ENCODE data around the gene CD164.

The CD164 gene

DNA sequence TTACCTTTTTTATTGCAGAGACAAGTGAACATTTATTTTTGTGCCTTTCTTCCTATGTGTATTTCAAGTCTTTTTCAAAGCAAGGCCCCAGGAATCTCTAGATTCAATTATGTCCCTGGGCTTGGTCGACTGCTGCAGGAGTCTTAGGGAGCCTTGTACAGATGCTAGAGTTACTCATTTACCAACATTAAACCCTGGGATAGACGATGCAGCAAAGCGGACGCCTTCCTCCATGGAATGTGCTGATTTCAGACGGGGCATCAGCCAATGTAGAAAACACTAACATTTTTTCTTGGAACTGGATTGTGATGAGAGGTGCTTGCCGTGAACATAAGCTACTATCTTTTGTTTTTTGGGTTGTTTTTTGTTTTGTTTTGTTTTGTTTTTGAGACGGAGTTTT is 55.9 kb downstream of the CD164 start:
- no peak for DNase-seq (ENCODE audit: low read depth)
- Histone ChIP-seq H3K4me1 (ENCODE audit: control insufficient read depth, insufficient read depth, low read length) (peaks cover 3% of the 10 kb centered on the region), H3K9me3 (ENCODE audit: control insufficient read depth, low read length) (no peaks in the 10 kb centered on the region), H3K27me3 (replicated peaks; ENCODE audit: control insufficient read depth, insufficient read depth, low read length) (no peaks in the 10 kb centered on the region), H3K9ac (ENCODE audit: low read length) (no peak overlapping the region), H3K4me3 (ENCODE audit: low read length) (no peak overlapping the region), H3K36me3 (ENCODE audit: control insufficient read depth, insufficient read depth, low read length, severe bottlenecking) (no peaks in the 10 kb centered on the region)

DNA sequence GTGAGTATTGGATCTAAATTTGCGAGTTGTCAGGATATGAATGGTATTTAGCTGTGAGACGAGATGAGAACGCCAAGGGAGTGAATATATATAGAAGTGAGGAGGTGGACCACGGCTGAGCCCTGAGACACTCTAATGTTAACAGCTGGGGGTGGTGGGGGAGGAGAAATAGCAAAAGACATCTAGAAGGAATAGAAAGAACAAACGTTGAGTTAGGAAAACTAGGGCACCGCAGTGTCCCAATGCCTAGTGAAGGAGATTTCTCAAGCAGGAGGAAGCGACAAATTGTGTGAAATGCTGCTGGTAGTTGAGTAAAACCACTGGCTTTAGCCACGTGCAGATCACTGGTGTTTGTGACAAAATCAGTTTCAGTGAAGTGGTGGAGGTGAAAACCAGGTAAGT is 56.9 kb downstream of the CD164 start:
- DNase-seq (ENCODE audit: low read depth), result no peak
- H3K4me1 ChIP-seq (ENCODE audit: control insufficient read depth, insufficient read depth, low read length), result peaks cover 3% of the 10 kb centered on the region
- H3K9ac ChIP-seq (ENCODE audit: low read length), result no peak overlapping the region
- H3K27me3 ChIP-seq (replicated peaks; ENCODE audit: control insufficient read depth, insufficient read depth, low read length), result no peaks in the 10 kb centered on the region
- H3K4me3 ChIP-seq (ENCODE audit: low read length), result no peak overlapping the region
- no peaks in the 10 kb centered on the region for H3K36me3 ChIP-seq (ENCODE audit: control insufficient read depth, insufficient read depth, low read length, severe bottlenecking)
- no peaks in the 10 kb centered on the region for H3K9me3 ChIP-seq (ENCODE audit: control insufficient read depth, low read length)

DNA sequence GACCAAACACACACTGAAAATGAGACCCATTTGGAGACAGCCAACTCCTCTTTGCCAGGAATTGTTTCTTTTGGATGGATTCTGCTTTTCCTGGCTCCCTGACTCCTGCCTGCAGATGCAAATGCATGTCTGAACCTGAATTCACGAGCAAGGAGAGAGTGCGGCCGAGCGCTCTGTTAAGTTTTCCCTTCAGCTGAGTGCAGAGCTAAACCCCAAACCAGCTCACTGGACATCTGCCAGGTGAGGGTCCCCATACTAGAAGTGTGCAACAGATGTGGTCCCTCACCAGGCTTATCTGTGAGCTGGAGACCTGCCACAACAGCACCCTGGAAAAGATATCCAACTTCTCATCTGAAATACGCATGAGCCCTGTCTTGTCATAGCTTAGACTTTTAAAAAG is 59.0 kb downstream of the CD164 start:
- DNase-seq (ENCODE audit: low read depth), result no peak
- Histone ChIP-seq H3K9me3 (ENCODE audit: control insufficient read depth, low read length) (no peaks in the 10 kb centered on the region), H3K4me1 (ENCODE audit: control insufficient read depth, insufficient read depth, low read length) (peaks cover 3% of the 10 kb centered on the region), H3K36me3 (ENCODE audit: control insufficient read depth, insufficient read depth, low read length, severe bottlenecking) (no peaks in the 10 kb centered on the region), H3K4me3 (ENCODE audit: low read length) (no peak overlapping the region), H3K27me3 (replicated peaks; ENCODE audit: control insufficient read depth, insufficient read depth, low read length) (no peaks in the 10 kb centered on the region), H3K9ac (ENCODE audit: low read length) (no peak overlapping the region)

DNA sequence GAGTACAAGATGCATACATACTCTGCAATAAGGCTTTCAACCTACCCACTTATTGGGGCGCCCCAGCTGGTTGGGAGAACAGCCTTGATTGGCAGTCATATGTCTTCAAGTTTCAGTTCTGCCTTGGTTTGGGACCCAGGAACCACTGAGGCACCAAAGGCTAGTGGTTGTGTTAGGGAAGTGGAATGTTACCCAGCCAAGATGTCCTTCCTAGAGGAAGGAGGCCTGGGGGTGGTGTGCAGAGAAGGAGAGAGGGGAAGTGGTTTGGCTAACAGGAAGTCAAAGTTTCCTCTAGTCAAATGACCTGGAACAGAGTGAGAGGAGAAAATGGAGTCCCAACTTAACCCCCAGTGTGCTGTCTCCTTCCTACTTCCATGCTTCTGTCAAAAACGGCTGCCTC is 59.4 kb downstream of the CD164 start:
- no peak overlapping the region for H3K9ac ChIP-seq (ENCODE audit: low read length)
- H3K27me3 ChIP-seq (replicated peaks; ENCODE audit: control insufficient read depth, insufficient read depth, low read length), result no peaks in the 10 kb centered on the region
- H3K4me3 ChIP-seq (ENCODE audit: low read length), result no peak overlapping the region
- peaks cover 3% of the 10 kb centered on the region for H3K4me1 ChIP-seq (ENCODE audit: control insufficient read depth, insufficient read depth, low read length)
- DNase-seq (ENCODE audit: low read depth), result no peak
- H3K36me3 ChIP-seq (ENCODE audit: control insufficient read depth, insufficient read depth, low read length, severe bottlenecking), result no peaks in the 10 kb centered on the region
- H3K9me3 ChIP-seq (ENCODE audit: control insufficient read depth, low read length), result no peaks in the 10 kb centered on the region

DNA sequence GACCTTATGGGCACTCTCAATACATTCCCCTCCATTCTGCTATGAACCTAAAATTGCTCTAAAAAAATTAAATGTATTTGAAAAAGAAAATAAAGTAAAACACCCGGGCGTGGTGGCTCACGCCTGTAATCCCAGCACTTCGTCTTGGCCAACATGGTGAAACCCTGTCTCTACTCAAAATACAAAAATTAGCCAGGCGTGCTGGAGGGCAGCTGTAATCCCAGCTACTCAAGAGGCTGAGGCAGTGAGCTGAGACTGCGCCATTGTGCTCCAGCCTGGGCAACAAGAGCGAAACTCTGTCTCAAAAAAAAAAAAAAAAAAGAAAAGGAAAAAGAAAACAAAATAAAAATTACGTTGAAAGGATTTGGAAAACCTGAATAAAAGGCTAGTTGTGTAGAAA is 60.5 kb downstream of the CD164 start:
- H3K36me3 ChIP-seq (ENCODE audit: control insufficient read depth, insufficient read depth, low read length, severe bottlenecking), result no peaks in the 10 kb centered on the region

DNA sequence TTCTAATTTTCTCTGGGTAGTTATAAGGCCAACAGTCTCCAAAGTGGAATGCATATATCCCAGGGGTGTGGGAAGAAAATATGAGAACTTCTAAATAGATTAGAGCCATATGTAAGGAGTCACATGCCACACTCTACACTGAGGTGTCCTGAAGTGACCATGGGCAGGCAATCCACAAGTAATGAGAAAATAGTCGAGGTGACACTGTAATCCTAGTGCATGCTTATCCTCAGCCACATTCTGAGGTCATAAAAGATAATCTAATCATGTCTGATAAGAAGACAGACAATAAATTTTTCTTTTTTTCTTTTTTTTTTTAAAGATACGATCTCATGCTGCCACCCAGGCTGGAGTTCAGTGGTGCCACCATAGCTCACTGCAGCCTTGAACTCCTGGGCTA is 62.2 kb downstream of the CD164 start:
- H3K9ac ChIP-seq (ENCODE audit: low read length), result no peak overlapping the region
- no peak overlapping the region for H3K4me3 ChIP-seq (ENCODE audit: low read length)
- H3K27me3 ChIP-seq (replicated peaks; ENCODE audit: control insufficient read depth, insufficient read depth, low read length), result no peaks in the 10 kb centered on the region
- H3K36me3 ChIP-seq (ENCODE audit: control insufficient read depth, insufficient read depth, low read length, severe bottlenecking), result no peaks in the 10 kb centered on the region
- DNase-seq (ENCODE audit: low read depth), result no peak
- H3K4me1 ChIP-seq (ENCODE audit: control insufficient read depth, insufficient read depth, low read length), result no peaks in the 10 kb centered on the region
- H3K9me3 ChIP-seq (ENCODE audit: control insufficient read depth, low read length), result no peaks in the 10 kb centered on the region

More for the DNA sequence above, 60.5 kb downstream of the CD164 start:
- no peak for DNase-seq (ENCODE audit: low read depth)
- H3K4me3 ChIP-seq (ENCODE audit: low read length), result no peak overlapping the region
- no peaks in the 10 kb centered on the region for H3K9me3 ChIP-seq (ENCODE audit: control insufficient read depth, low read length)
- peaks cover 3% of the 10 kb centered on the region for H3K4me1 ChIP-seq (ENCODE audit: control insufficient read depth, insufficient read depth, low read length)
- no peaks in the 10 kb centered on the region for H3K27me3 ChIP-seq (replicated peaks; ENCODE audit: control insufficient read depth, insufficient read depth, low read length)
- no peak overlapping the region for H3K9ac ChIP-seq (ENCODE audit: low read length)

DNA sequence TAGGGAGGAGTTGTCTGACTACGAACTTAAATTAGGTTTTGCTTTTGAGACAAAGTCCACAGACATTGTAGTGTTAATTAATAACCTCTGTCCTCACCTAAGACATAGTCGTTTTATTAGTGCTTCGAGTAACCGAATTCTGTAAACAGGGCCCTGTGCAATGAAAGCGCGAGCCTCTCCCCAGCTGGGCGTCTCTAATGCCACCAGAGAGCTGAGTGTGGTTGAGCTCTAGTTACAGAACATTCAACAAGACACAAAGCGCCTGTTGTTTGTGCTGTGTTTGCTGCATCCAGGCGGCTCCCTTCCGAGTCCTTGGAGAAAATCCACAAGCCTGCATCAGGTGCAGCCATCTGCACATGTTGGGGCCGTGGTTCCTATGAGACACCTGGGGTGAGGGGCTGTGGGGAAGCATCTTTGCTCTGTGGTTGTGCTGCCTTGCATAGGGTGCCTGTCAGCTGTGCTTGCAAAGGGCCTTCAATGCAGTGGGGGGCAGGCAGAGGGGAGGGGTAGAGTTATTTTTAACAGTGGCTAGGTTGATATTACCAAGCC is 63.9 kb downstream of the CD164 start:
- H3K4me3 ChIP-seq (ENCODE audit: low read length), result no peak overlapping the region
- H3K9me3 ChIP-seq (ENCODE audit: control insufficient read depth, low read length), result no peaks in the 10 kb centered on the region
- no peaks in the 10 kb centered on the region for H3K27me3 ChIP-seq (replicated peaks; ENCODE audit: control insufficient read depth, insufficient read depth, low read length)
- DNase-seq (ENCODE audit: low read depth), result no peak
- H3K9ac ChIP-seq (ENCODE audit: low read length), result no peak overlapping the region
- no peaks in the 10 kb centered on the region for H3K36me3 ChIP-seq (ENCODE audit: control insufficient read depth, insufficient read depth, low read length, severe bottlenecking)
- no peaks in the 10 kb centered on the region for H3K4me1 ChIP-seq (ENCODE audit: control insufficient read depth, insufficient read depth, low read length)

DNA sequence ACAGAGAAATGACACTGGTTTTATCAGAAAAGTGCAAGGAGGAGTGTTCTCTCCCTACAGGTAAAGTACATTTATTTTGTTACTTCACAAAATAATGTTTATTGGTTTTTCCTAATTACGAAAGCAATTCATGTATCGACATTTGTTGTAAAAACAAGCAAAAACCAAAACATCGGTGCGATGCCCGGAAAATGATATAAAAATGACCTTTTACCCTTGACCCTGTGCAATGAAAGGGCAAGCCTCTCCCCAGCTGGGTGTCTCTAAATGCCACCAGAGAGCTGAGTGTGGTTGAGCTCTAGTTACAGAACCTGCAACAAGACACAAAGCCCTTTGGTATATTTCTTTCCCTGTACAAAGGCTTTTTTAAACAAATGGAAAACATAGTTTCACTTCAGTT is 65.4 kb downstream of the CD164 start:
- Histone ChIP-seq H3K9ac (ENCODE audit: low read length) (no peak overlapping the region), H3K36me3 (ENCODE audit: control insufficient read depth, insufficient read depth, low read length, severe bottlenecking) (no peaks in the 10 kb centered on the region), H3K4me1 (ENCODE audit: control insufficient read depth, insufficient read depth, low read length) (peaks cover 2% of the 10 kb centered on the region), H3K27me3 (replicated peaks; ENCODE audit: control insufficient read depth, insufficient read depth, low read length) (no peaks in the 10 kb centered on the region), H3K4me3 (ENCODE audit: low read length) (no peak overlapping the region), H3K9me3 (ENCODE audit: control insufficient read depth, low read length) (no peaks in the 10 kb centered on the region)
- no peak for DNase-seq (ENCODE audit: low read depth)

Measured in adipocyte (in vitro differentiated cells).